ENCODE measurements around the gene MAD1L1. TPM values are rescaled to one million over a fixed set of nuclear protein-coding genes. Genes with fewer than 3 reads are reported as not detected.

The MAD1L1 gene
- total and polyA plus RNA-seq, 2 of the 8 experiments (the other 6 are each of a cell fraction or from before 2014, with no cell fraction given), result 40.4 to 44.6 TPM

DNA sequence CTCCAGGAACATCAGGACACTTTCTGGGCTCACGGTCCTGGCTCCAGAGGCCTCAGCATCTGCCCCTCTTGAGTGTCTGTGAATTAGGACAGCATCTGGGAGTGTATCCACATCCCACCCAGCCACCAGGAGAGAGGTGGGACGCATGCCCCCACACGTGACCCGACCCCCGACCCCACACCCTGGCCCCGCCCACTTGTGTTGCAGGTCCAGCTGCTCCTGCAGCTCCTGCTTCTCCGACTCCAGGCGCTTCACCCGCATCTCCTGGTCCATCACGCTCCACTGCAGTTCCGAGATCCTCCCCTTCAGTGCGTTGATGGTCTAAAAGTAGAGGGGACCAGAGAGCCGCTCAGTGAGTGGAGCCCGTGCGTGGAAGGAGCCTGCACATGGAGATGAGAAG is 13.6 kb downstream of the MAD1L1 start (continued):
- TF ChIP-seq RXRA (IDR thresholded peaks at IDR 0.05; ENCODE audit: insufficient read depth, low read depth, low read length) (no peak), CEBPB (IDR thresholded peaks at IDR 0.05; ENCODE audit: low read depth, low read length) (no peak), SP2 (IDR thresholded peaks at IDR 0.05; ENCODE audit: low read length) (no peak), NANOG (IDR thresholded peaks at IDR 0.05; ENCODE audit: insufficient read depth, low read depth, low read length, poor library complexity, severe bottlenecking) (no peak), CREB1 (IDR thresholded peaks at IDR 0.05) (no peak), SIX5 (IDR thresholded peaks at IDR 0.05; ENCODE audit: low read depth, low read length) (no peak)
- TF ChIP-seq, protein P1, sequence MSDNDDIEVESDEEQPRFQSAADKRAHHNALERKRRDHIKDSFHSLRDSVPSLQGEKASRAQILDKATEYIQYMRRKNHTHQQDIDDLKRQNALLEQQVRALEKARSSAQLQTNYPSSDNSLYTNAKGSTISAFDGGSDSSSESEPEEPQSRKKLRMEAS (IDR thresholded peaks at IDR 0.05), result no peak
